Activated CD4-positive, alpha-beta T cell treated with anti-CD3 and anti-CD28 coated beads, Interleukin-2, amount 50 U/mL, for 1 hour (primary cell): ENCODE data around the gene HOTAIR.

Experiments
- DNase-seq: peaks from one replicate; pipeline ENCODE4 v3.0.0-alpha.2; 2020

Gene HOTAIR

DNA sequence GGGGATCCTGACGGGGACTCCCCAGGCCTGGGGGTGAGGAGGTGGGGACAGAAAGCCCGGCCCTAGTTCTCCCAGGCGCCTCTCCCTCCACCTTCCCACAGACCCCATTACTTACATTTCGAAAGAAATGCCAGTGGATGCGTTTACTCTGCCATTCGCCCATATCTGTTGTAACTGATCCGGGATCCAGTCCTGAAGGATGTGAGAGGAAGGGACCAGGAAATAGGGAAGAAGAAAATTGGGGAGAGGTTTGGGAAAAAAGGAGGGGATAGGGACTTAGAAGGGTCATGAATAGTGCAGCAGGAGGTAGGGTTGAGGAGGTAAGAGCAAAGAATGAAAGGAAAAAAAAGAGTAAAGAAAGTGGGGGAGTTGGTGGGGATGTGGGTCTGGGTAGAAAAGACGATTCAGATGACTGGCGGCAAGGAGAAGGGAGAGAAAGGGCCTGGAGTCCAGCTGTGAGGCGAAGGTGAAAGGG, 18.9 kb downstream of the HOTAIR start:
- no peak for DNase-seq

DNA sequence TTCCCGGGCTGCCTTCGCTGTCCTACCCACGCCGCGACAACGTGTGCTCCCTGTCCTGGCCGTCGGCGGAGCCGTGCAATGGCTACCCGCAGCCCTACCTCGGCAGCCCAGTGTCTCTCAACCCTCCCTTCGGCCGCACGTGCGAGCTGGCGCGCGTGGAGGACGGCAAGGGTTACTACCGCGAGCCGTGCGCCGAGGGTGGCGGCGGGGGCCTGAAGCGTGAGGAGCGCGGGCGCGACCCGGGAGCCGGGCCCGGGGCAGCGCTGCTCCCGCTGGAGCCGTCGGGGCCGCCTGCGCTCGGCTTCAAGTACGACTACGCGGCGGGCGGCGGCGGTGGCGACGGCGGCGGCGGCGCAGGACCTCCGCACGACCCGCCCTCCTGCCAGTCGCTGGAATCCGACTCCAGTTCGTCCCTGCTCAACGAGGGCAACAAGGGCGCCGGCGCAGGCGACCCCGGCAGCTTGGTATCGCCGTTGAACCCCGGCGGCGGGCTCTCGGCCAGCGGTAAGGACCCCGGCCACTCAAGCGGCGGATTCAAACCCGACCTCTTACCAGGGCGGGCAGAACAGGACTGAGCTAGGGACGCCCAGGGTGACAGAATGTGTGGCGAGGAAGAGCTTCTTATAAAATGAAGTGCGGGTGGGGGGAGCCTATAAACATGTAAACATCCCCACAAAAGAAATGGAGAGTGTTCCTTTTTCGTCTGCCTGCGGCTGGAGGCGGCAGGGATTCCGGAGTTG, 19.5 kb downstream of the HOTAIR start:
- DNase-seq, result no peak

DNA sequence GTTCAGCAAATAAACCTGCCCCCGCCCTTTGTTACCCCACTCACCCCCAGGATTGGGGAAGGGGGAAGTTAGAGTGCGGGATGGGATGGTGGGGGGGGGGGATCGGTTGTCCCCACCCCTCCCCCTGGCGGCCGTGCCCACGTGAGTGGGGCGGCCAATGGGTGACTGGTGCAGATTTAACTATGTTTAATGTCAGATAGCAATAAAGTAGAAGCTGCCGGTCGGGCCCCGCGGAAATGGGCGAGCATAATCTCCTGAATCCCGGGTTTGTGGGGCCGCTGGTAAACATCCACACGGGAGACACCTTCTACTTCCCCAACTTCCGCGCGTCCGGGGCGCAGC, 20.1 kb downstream of the HOTAIR start, which contains the start of gene HOXC12:
HOXC12 (plus strand) TSS at position 210 of the 342 bp plus-strand sequence; CDS start at position 237, 27 bp downstream.
- no peak for DNase-seq

DNA sequence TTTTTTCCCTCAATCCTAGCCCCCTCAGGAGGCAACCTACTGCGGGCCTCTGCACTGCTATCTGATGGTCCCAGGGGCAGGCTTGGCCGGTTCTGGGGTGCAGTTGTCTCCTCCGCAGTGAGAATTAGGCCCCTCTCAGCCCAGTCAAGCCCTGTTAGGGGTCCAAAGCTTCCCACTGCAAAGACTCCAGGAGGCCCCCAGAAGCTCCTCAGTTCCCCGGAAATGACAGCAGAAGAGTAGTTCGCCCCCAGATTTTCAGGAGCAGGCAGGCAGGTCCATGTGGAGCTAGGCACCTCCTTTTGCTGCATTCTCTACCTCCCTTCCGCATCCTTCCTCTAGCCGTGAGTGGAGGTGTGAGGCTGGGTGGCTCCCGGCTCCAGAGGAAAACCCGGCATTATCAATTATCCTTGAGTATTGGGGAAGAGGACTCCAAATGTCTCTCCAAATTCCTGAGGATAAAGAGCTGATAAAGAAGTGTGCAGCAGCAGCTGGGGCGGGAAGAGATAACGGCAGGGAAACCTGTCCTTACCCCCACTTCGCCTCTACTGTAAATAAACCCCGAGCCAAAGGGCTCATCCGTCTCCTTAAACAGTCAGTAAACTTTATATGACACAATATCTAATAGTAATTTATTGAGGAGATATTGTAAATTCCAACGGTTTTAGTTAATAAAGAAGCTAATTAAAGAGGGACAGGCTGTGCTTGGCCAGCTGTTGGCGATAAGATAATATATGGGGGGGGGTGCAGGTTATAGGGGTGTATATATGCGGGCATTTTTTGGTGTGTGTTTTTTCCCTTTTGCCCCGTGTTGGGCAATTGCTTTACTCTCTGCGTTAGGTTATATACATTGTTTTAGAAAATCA, 20.7 kb downstream of the HOTAIR start:
- DNase-seq, result no peak

DNA sequence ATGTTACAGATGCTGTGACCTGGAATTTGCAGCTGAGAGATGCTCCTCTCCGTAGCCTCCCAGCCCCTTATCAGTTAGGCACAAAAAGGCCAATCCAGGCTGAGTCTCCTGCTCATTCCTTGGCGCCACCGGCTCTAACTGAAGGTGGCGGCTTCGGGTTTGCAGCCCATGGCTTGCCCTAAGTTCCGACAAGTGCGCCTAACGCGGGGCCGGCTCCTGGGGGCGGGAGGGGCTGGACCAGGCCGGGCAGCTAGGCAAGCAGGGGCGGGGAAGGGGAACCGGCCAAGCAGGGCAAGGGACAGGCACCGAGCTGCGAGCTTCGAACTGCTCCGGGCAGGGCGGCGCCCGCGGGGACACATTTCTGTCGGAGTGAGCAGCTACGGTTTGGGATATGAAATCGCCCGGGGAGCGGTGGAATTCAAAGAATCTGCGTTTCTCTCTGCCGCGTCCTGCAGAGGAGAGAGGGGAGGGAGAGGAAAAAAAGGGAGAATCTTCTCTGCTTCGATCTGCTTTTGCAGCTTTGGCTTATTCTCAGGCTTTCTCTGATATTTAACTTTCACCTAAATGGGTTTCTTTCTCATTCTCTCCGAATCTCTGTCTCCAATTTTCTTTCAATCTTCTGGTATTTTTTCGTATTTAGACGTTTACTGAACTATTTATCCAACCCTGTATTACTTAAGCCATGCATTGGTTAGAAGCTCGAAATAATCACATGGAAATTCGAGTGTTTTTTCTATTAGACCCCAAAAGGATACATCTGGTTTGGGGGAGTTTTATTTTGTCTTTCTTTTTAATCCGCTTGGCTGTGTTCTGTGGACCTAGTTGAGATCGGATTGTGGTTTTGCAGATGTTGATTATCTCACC, 21.7 kb downstream of the HOTAIR start:
- no peak for DNase-seq

DNA sequence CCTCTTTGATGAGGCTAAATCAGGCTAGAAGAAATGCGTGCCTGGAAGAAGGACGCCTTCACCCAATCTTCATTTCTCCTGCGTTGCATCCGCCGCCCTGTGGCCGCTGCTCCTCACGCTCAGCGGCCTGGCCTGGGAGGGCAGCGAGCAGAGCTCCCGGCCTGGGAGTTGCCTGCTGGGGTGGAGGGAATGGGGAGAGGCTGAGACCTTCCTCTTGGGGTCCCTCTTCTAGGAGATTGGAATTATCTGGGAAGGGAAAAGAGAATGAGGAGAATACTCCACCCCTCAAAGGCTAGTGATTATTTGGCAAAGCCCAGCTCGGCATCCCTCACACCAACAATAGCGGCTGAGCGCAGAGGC, 22.4 kb downstream of the HOTAIR start:
- DNase-seq, result no peak

DNA sequence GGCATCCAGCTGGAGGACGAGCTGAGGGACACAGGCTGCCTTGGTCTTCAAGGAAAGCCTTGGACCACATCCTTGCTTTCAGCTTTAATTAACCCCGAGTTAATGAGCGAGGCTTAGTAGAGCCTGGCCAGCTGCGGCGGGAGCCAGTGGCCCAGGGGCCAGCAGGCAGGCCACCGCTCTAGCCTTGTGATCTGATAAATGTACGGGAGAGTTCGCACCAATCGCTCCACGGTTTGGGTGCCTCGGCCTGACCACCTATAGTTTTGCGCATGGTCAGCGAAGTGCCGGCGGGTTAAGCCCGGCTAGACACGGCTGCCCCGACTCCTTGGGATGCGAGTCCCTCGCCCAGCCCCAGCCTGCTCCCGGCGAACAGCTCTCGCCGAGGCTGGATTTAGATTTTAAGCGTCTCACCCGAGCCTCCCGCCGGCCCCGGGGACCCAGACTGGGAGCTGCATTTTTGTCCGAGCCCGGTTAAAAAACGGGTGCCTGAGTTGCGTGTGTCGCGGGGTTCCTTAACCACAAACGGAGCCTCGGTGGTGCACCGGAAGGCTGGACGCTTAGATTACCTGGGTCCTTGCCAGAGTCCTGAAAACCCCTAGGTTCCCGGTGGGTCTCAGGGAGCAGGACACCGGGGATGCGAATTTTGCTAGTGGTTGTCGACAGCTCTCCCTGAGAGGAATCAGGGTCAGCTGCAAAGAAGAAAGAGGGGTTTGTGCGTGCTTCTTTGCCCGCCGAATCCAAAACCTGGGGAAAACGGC, 23.0 kb downstream of the HOTAIR start:
- no peak for DNase-seq

GRCh38 chr12:53950789-53951576, 23.8 kb downstream of the HOTAIR start:
- DNase-seq, result no peak

- no peak for DNase-seq
Measured at GRCh38 chr12:53950437-53950773, 24.3 kb downstream of the HOTAIR start.

GRCh38 chr12:53949631-53950436, 24.9 kb downstream of the HOTAIR start:
- no peak for DNase-seq

DNA sequence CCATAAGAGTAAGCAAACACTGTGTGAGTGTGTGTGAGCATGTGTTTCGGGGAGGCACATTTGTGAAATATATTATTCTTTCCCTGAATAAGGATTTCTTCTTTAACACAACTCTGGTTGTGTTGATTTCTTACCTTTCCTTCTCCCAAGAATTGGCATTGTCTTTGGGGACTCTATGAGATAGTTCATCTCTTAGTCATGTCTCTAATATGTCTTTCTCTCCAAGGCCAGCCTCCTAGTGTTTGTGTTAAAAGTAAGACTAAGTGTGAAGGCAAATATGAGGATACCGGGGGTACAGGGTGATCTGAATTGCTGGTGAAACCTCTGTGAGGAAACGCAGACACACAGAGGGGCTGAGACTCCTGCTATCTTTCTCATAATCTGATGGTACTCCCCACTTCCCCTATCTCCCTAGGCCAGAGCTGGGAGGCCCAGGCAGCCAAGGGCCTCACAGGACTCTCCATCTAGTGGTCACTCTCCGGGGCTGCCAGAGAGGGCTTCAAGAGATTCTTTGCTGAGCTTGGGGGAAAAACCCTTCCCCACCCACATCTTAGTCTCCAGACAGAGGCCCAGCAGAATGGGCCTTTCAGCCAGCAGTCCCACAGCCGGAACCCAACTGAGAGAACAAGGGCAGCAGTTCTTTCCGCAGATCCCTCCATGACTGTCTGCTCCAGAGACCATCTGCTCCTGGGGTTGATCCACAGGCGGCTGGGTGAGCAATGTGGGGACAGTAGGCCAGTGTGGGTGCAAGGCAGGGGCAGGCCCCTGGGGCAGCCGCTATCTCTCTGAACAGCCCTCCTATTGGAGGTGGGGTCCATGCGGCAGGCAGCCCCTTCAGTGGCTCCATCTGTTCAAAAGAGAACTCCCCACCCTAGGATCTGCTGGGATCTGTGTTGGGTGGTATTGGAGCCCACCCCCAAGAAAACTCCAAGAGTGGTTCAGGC, 25.8 kb downstream of the HOTAIR start:
- no peak for DNase-seq

DNA sequence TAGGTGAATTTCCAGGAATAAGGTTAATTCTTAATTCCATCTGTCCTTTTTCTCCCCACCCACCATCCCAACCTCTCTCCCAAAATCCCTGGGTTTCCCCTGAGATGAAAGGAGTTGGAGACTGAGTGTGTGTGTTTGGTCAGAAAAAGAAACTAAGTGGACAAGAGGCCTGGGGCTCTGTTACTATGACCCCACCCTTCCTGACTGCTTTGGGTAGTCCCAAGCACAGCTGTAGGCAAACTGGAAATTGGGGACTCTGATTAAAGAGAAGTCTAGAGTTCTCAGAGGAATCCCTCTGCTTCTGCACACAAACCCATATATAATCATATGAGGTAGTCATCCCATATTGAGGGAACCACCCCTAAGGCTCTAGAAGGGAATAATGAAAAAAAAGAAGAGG, 27.0 kb downstream of the HOTAIR start:
- DNase-seq, result no peak

DNA sequence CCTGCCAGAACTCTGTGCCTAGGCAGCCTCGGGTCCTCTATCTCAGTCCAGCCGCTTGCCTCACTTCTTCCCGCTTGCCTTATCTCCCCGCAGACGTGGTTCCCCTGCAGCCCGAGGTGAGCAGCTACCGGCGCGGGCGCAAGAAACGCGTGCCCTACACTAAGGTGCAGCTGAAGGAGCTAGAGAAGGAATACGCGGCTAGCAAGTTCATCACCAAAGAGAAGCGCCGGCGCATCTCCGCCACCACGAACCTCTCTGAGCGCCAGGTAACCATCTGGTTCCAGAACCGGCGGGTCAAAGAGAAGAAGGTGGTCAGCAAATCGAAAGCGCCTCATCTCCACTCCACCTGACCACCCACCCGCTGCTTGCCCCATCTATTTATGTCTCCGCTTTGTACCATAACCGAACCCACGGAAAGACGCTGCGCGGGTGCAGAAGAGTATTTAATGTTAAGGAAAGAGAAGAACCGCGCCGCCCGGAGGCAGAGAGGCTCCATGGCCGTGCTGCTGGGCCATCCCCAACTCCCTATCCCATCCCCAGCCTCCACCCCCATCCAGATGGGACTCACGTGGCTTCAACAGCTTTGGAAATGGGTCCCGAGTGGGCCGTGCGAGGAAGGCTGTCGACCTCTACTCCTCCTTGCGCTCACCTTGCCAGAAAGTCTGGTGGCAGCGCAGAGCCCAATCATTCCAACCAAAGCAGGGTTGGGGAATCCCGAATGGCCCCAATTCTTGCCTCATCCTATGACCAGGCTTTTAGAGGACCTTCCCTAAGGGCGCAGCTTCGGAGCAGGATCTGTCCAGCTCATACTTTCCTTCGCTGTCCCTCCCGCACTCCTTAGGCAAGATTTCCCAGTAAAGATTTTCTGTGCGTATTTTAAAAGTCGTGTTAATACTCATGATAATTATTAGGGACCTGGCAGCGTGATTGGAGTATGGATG, 29.6 kb downstream of the HOTAIR start:
- no peak for DNase-seq

GRCh38 chr12:53944209-53944608, 30.5 kb downstream of the HOTAIR start:
- DNase-seq, result no peak

DNA sequence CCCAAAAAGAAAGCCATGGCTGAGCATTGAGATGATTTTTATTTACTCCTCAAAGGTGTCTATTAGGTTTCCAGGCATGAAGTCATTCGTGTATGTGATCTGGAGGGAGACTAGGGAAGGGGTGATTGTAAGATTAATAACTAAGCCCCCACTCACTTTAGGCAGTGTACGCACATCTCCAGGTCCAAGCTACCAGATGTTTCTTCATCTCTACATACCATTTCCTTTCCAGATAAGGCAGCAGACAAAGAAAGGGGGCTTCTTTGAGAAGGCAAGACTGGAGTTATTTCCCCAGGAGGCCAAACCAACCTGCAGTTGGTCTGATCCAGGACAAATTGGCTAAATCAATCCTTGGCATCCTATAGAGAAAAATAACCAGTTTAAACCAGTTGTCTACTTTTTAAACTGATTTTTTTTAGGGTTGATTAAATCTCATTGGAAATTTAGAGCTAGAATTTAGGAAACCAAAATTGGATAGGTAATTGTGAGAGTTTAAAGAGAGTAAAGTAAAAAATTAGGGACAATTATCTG, 32.2 kb downstream of the HOTAIR start:
- no peak for DNase-seq

GRCh38 chr12:53941750-53942149, 33.0 kb downstream of the HOTAIR start:
- DNase-seq, result no peak

DNA sequence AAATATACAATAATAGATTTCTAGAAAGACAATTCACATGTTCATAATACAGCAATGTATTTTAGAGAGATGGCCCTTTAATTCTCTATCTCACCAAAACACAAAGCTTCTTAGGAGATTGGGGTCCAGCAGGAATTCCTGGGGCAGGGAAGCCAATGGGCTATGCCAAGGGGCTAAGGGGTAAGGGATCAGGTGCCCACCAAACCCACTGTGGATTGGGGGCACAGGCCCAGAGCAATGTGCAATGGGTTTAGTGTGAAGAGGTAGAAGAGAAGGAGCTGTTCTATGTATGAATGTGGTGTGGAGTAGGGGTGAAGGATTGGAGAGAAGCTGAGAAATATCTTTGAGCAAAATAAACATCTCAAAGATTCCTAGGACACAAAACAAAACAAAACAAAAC, 33.6 kb downstream of the HOTAIR start:
- no peak for DNase-seq

DNA sequence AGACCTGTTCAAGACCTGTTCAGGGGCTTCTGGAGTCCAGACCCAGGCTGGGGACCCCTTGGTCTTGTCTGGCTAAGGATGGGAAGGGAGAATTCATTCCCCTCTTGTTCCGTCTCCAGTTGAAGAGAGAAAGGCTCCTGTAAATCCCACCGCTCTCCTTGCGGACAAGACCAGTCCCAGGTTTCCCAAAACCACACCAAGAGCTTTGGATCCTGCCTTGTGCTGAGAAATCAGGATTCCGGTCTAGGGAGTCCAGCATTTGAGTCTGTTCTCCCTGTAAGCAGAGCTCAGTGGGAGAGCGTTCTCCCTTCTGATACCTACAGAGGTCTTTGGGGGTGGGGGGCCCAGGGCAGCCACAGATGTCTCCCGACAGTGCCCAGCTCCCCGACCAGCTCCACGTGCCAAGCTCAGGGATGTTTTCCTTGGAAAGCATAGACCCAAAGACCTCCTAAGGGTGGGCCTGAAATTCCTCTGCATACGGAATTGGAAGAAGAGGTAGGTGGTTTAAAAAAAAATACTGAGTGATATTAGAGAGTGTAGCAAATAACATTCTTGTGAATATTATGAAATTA, 34.2 kb downstream of the HOTAIR start:
- no peak for DNase-seq
